HEK293 (cell line): ENCODE measurements around the gene NCOA3.
A peak's percentile ranks its signal among the peaks of the same experiment; 100 is the strongest.
"Not testable (repeated sequence)": the region's sequence is repeated elsewhere in the genome, so short reads cannot be mapped to it uniquely, and the experiment has no call there.

ENCODE experiments used
- CTCF ChIA-PET: fragments of 350-600 bp; formaldehyde crosslinking; extraction: SDS; loops from one replicate; lab custom pipeline; 2021; ENCODE audit warnings: antibody characterized with exemption; lab: Yijun Ruan, JAX
- POLR2A ChIA-PET: fragments of 300-600 bp; formaldehyde crosslinking; extraction: SDS; loops from one replicate; lab custom pipeline; 2020; ENCODE audit warnings: antibody characterized with exemption, inconsistent platforms; lab: Yijun Ruan, JAX
- H3K27ac ChIP-seq: fragments of 200-500 bp; sonication (Bioruptor generic); 2 replicates; pipeline ENCODE4 v1.5.1; 2014; ENCODE audit warnings: low read depth, low read length, control low read depth, inconsistent platforms; ENCODE audit errors: extremely low read depth
- H3K36me3 ChIP-seq, 2 experiments: fragments of 200-500 bp in 1 of 2; sonication (Bioruptor generic) in 1 of 2; 1 replicate in 1 of 2; 2 replicates in 1 of 2; pipeline ENCODE4 v1.5.1; 2014 to 2017; ENCODE audit warnings: inconsistent platforms in 2 of 2, low read length in 2 of 2; ENCODE audit not compliant: control insufficient read depth in 2 of 2, insufficient read depth in 1 of 2
- H3K4me1 ChIP-seq: fragments of 200-500 bp; sonication (Bioruptor generic); 2 replicates; pipeline ENCODE4 v1.5.1; 2014; ENCODE audit warnings: mild to moderate bottlenecking, low read length, inconsistent platforms; ENCODE audit not compliant: control insufficient read depth, insufficient read depth
- H3K4me3 ChIP-seq: 2 replicates; pipeline ENCODE4 v1.5.1; 2011; ENCODE audit warnings: low read depth, mild to moderate bottlenecking, control low read depth, low read length, moderate library complexity
- H3K9me3 ChIP-seq: fragments of 200-500 bp; sonication (Bioruptor generic); 2 replicates; pipeline ENCODE4 v1.5.1; 2014; ENCODE audit warnings: low read depth, low read length, inconsistent platforms; ENCODE audit not compliant: control insufficient read depth, insufficient read depth
- GLIS2 ChIP-seq: fragments of 450-650 bp; formaldehyde crosslinking; IDR thresholded peaks from 2 replicates; pipeline ENCODE4 v1.5.1; 2016; ENCODE audit warnings: missing biosample characterization, missing genetic modification characterization
- HOXA7 ChIP-seq: sonication (generic); formaldehyde crosslinking; IDR thresholded peaks from 2 replicates; pipeline ENCODE4 v1.8.1; 2022; ENCODE audit warnings: missing genetic modification reagents, borderline replicate concordance
- PRDM1 ChIP-seq: fragments of 450-650 bp; formaldehyde crosslinking; IDR thresholded peaks from 2 replicates; pipeline ENCODE4; 2016; ENCODE audit warnings: missing biosample characterization, missing genetic modification characterization
- PRDM10 ChIP-seq: fragments of 450-650 bp; formaldehyde crosslinking; IDR thresholded peaks from 2 replicates; pipeline ENCODE4 v1.5.1; 2016; ENCODE audit warnings: missing biosample characterization, missing genetic modification characterization
- SP3 ChIP-seq: fragments of 450-650 bp; formaldehyde crosslinking; IDR thresholded peaks from 2 replicates; pipeline ENCODE4 v1.5.1; 2016; ENCODE audit warnings: missing biosample characterization, missing genetic modification characterization
- ZBTB17 ChIP-seq: fragments of 450-650 bp; formaldehyde crosslinking; IDR thresholded peaks from 2 replicates; pipeline ENCODE4 v1.5.1; 2016; ENCODE audit warnings: missing biosample characterization, missing genetic modification characterization
- ZEB2 ChIP-seq: fragments of 450-650 bp; formaldehyde crosslinking; IDR thresholded peaks from 2 replicates; pipeline ENCODE4 v1.5.1; 2016; ENCODE audit warnings: missing biosample characterization, missing genetic modification characterization
- ZNF121 ChIP-seq: fragments of 450-650 bp; formaldehyde crosslinking; IDR thresholded peaks from 2 replicates; pipeline ENCODE4 v1.5.1; 2016; ENCODE audit warnings: missing biosample characterization, missing genetic modification characterization
- ZNF221 ChIP-seq: fragments of 450-650 bp; formaldehyde crosslinking; IDR thresholded peaks from 2 replicates; pipeline ENCODE4 v1.5.1; 2017; ENCODE audit warnings: missing biosample characterization, missing genetic modification characterization, borderline replicate concordance
- ZNF335 ChIP-seq: fragments of 450-650 bp; formaldehyde crosslinking; conservative IDR thresholded peaks from 2 replicates; pipeline ENCODE4 v1.5.1; 2016; ENCODE audit warnings: missing biosample characterization, missing genetic modification characterization
- ZNF350 ChIP-seq: fragments of 450-650 bp; formaldehyde crosslinking; IDR thresholded peaks from 2 replicates; pipeline ENCODE4 v1.5.0; 2017; ENCODE audit warnings: missing biosample characterization, mild to moderate bottlenecking, missing genetic modification characterization
- ZNF362 ChIP-seq: fragments of 450-650 bp; formaldehyde crosslinking; IDR thresholded peaks from 2 replicates; pipeline ENCODE4 v1.5.1; 2016; ENCODE audit warnings: missing biosample characterization, missing genetic modification characterization
- ZNF391 ChIP-seq: fragments of 450-650 bp; formaldehyde crosslinking; IDR thresholded peaks from 2 replicates; pipeline ENCODE4 v1.5.1; 2016; ENCODE audit warnings: low read depth, missing biosample characterization, missing genetic modification characterization, borderline replicate concordance
- ZNF514 ChIP-seq: fragments of 450-650 bp; formaldehyde crosslinking; IDR thresholded peaks from 2 replicates; pipeline ENCODE4 v1.5.1; 2016; ENCODE audit warnings: missing biosample characterization, missing genetic modification characterization
- ZNF596 ChIP-seq: fragments of 450-650 bp; IDR thresholded peaks from 2 replicates; pipeline ENCODE4 v1.5.0; 2018; ENCODE audit warnings: missing biosample characterization, mild to moderate bottlenecking, missing genetic modification characterization, moderate library complexity
- ZNF600 ChIP-seq: fragments of 450-650 bp; formaldehyde crosslinking; IDR thresholded peaks from 2 replicates; pipeline ENCODE4 v1.5.1; 2016; ENCODE audit warnings: missing biosample characterization, missing genetic modification characterization
- ZNF623 ChIP-seq: fragments of 450-650 bp; formaldehyde crosslinking; IDR thresholded peaks from 2 replicates; pipeline ENCODE4 v1.5.1; 2016; ENCODE audit warnings: missing biosample characterization, missing genetic modification characterization
- ZNF629 ChIP-seq: fragments of 450-650 bp; formaldehyde crosslinking; IDR thresholded peaks from 2 replicates; pipeline ENCODE4 v1.5.1; 2017; ENCODE audit warnings: missing biosample characterization, missing genetic modification characterization
- ZNF768 ChIP-seq: fragments of 450-650 bp; formaldehyde crosslinking; IDR thresholded peaks from 2 replicates; pipeline ENCODE4 v1.5.1; 2018; ENCODE audit warnings: missing biosample characterization, mild to moderate bottlenecking, missing genetic modification characterization
- ZNF843 ChIP-seq: fragments of 450-650 bp; formaldehyde crosslinking; IDR thresholded peaks from 2 replicates; pipeline ENCODE4 v1.5.1; 2016; ENCODE audit warnings: missing biosample characterization, missing genetic modification characterization
- TF ChIP-seq, protein P1 (sequence below): fragments of 450-650 bp; formaldehyde crosslinking; IDR thresholded peaks from 2 replicates; pipeline ENCODE4 v1.5.1; 2016; ENCODE audit warnings: missing biosample characterization, missing genetic modification characterization

NCOA3 gene

DNA sequence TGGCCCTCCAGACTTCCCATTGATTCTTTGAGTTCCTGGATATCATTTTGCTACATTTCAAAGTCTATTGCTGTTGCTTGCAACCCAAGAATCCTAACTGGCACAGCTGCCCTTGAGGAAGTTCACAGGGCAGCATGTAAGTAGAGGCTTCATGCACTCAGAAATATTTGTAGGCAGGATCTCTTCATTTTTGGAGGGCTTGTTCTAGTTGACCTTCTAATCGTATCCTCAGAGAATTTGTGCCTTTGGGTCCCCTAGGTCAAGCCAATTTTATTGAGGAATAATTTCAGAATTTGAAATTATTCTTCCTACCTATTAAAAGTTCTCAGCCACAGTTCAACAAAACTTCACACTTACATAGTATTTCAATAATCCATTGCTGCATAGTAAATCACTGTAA lies 5.6 kb upstream of the NCOA3 start (continued):
- TF ChIP-seq ZNF121 (tag by site-specific recombination): no peak
- TF ChIP-seq, all 188 proteins: peak for 0

DNA sequence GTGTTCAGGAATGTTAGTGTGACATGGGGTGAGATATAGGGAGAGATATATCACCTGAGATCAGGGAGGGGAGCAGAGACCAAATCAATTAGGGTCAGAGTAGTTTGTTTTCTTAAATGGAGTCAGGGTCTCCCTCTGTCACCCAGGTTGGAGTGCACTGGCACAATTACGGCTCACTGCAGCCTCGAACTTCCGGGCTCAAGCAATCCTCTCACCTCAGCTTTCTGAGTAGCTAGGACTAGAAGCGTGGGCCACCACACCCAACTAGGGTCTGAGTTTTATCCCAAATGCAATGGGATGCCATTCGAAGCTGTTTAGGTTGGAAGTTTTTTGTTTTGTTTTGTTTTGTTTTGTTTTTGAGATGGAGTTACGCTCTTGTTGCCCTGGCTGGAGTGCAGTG lies 3.1 kb upstream of the NCOA3 start:
- Histone ChIP-seq H3K4me3 (no peak overlapping the region), H3K9me3 (no peaks in the 10 kb centered on the region), H3K27ac (no peak overlapping the region), H3K36me3 (no peaks in the 10 kb centered on the region), H3K4me1 (peaks cover 4% of the 10 kb centered on the region)
- CTCF ChIA-PET: no interaction called here
- TF ChIP-seq ZNF350 (tag by site-specific recombination) (no peak), ZNF514 (no peak), ZNF391 (tag by site-specific recombination) (no peak), ZNF221 (tag by site-specific recombination) (no peak), ZNF623 (tag by site-specific recombination) (no peak; the same call in 1 of the 2 replicates), ZEB2 (tag by site-specific recombination) (no peak), ZNF768 (tag by site-specific recombination) (no peak), SP3 (no peak)
- POLR2A ChIA-PET: no interaction called here

DNA sequence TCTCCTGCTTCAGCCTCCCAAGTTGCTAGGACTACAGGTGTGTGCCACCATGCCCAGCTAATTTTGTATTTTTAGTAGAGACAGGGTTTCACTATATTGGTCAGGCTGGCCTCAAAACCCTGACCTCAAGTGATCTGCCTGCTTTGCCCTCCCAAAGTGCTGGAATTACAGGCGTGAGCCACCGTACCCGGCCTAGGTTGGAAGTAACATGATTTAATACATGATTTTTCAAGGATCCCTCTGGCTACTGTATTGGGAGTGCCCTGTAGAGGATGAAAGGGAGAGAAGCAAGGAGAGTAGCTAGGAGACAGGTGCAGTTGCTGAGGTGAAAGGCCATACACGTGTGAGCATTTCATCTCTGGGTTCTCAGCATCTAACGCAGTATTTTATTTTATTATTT lies 2.6 kb upstream of the NCOA3 start:
- ChIA-PET POLR2A (no interaction called here), CTCF (interaction anchor here (0.7 kb wide), 1 partner anchor 169 kb away, joined by 3 read pairs; no protein-coding TSS in a partner anchor)
- Histone ChIP-seq H3K9me3 (no peaks in the 10 kb centered on the region), H3K4me1 (no peaks in the 10 kb centered on the region; the same call in none of the 2 replicates), H3K27ac (no peak overlapping the region), H3K4me3 (no peak overlapping the region), H3K36me3 (no peaks in the 10 kb centered on the region)
- TF ChIP-seq ZNF596 (tag by site-specific recombination) (no peak), HOXA7 (no peak), ZNF843 (tag by site-specific recombination) (no peak), ZNF362 (tag by site-specific recombination) (no peak), GLIS2 (tag by site-specific recombination) (no peak), ZBTB17 (tag by site-specific recombination) (no peak), ZNF629 (tag by site-specific recombination) (no peak)

DNA sequence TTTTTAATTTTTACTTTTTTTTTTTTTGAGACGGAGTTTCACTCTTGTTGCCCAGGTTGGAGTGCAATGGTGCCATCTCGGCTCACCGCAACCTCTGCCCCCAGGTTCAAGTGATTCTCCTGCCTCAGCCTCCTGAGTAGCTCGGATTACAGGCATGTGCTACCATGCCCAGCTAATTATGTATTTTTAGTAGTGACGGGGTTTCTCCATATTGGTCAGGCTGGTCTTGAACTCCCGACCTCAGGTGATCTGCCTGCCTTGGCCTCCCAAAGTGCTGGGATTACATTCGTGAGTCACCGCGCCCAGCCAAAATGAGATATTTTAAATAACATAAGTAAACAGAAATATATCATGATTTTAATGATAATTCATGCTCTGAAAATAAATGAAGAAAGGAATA lies 1.6 kb upstream of the NCOA3 start:
- H3K36me3 ChIP-seq, H3K4me1 ChIP-seq, H3K4me3 ChIP-seq, H3K9me3 ChIP-seq, H3K27ac ChIP-seq, CTCF ChIA-PET, POLR2A ChIA-PET: not testable (repeated sequence)

DNA sequence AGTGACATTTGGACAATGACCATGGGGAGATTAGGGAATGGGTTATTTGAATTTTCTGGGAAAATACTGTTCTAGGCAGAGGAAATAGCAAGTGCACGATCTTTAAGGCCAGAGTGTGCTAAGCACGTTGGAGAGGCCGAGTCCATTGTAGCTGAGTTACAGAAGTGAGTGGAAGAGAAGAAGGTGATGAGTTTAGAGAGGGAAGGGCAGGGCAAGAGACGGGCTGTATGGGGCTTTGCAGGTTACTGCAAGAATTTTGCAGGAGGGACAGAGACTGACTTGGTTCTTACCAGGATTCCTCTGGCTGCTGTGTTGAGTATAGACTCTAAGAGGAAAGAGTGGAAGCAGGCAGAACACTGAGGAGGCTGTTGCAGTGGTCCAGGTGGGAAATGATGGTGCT lies 1.1 kb upstream of the NCOA3 start:
- ChIA-PET CTCF (no interaction called here), POLR2A (interaction anchor here (1.5 to 2.7 kb wide), 2 partner anchors 8 to 29 kb away, joined by 7 to 27 read pairs; no protein-coding TSS in a partner anchor)
- Histone ChIP-seq H3K4me1 (no peaks in the 10 kb centered on the region; the same call in none of the 2 replicates), H3K9me3 (no peaks in the 10 kb centered on the region), H3K36me3 (no peaks in the 10 kb centered on the region), H3K27ac (no peak overlapping the region), H3K4me3 (no peak overlapping the region)
- TF ChIP-seq ZNF335 (tag by site-specific recombination) (0 out of 2 replicates have a peak, but pooled peaks have one; percentile 7), PRDM10 (tag by site-specific recombination) (peak; percentile 89), ZNF600 (tag by site-specific recombination) (peak; percentile 32; the same call in 1 of the 2 replicates), PRDM1 (tag by site-specific recombination) (peak; percentile 88)
- TF ChIP-seq, protein P1, sequence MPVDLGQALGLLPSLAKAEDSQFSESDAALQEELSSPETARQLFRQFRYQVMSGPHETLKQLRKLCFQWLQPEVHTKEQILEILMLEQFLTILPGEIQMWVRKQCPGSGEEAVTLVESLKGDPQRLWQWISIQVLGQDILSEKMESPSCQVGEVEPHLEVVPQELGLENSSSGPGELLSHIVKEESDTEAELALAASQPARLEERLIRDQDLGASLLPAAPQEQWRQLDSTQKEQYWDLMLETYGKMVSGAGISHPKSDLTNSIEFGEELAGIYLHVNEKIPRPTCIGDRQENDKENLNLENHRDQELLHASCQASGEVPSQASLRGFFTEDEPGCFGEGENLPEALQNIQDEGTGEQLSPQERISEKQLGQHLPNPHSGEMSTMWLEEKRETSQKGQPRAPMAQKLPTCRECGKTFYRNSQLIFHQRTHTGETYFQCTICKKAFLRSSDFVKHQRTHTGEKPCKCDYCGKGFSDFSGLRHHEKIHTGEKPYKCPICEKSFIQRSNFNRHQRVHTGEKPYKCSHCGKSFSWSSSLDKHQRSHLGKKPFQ (tag by site-specific recombination): no peak
